Gastroesophageal sphincter (tissue), 3 donors: ENCODE results near the gene SPAG16.

ENCODE experiments used
- CTCF ChIP-seq, 4 experiments: fragments of 200-600 bp in 2 of 4; fragments of 450-650 bp in 2 of 4; sonication (generic) in 1 of 4; IDR thresholded peaks; one replicate each; pipeline ENCODE4 v1.5.1; 2017 to 2019; ENCODE audit warnings: antibody characterized with exemption in 4 of 4, mild to moderate bottlenecking in 2 of 4, moderate library complexity in 2 of 4
- POLR2A ChIP-seq, 2 donors: fragments of 450-650 bp; IDR thresholded peaks; one replicate each; pipeline ENCODE4 v1.6.1; 2017; ENCODE audit warnings: antibody characterized with exemption in 2 of 2, mild to moderate bottlenecking in 2 of 2, moderate library complexity in 1 of 2

GRCh38 chr2:214361116-214361515 is 1076.9 kb downstream of the SPAG16 start:
- TF ChIP-seq CTCF (IDR thresholded peaks at IDR 0.05), result no peak
- TF ChIP-seq POLR2A (IDR thresholded peaks at IDR 0.05), result no peak
